ENCODE data around the gene HSPB2. TPM values are rescaled to one million over a fixed set of nuclear protein-coding genes. Genes with fewer than 3 reads are reported as not detected.
A peak's percentile ranks its signal among the peaks of the same experiment; 100 is the strongest.
"Not testable (repeated sequence)": the region's sequence is repeated elsewhere in the genome, so short reads cannot be mapped to it uniquely, and the experiment has no call there.

The HSPB2 gene
- total RNA-seq, 1 experiment from 2014 or later: not detected

- Histone ChIP-seq H3K9me2 (replicated peaks; ENCODE audit: insufficient read depth, low read length) (no peaks in the 10 kb centered on the region), H3K36me3 (ENCODE audit: insufficient read depth, low read length) (no peaks in the 10 kb centered on the region), H3K9ac (ENCODE audit: low read length) (peak overlapping the region; percentile 92), H3K27me3 (ENCODE audit: low read length) (no peaks in the 10 kb centered on the region), H3K79me2 (ENCODE audit: low read length) (peaks cover 19% of the 10 kb centered on the region), H3K9me3 (ENCODE audit: low read length) (no peaks in the 10 kb centered on the region), H3K4me2 (ENCODE audit: low read depth, low read length, poor library complexity, severe bottlenecking) (peak overlapping the region; percentile 97), H2AFZ (ENCODE audit: low read length) (no peak overlapping the region; the same call in 1 of the 2 replicates), H4K20me1 (ENCODE audit: insufficient read depth, low read depth, low read length) (no peaks in the 10 kb centered on the region), H3K27ac (ENCODE audit: low read length) (peak overlapping the region; percentile 72), H3K4me1 (ENCODE audit: low read length) (peaks cover 13% of the 10 kb centered on the region), H3K4me3 (ENCODE audit: low read length) (peak overlapping the region; percentile 95)
- no peak for DNase-seq
These were observed 32.9 kb upstream of the HSPB2 start for GRCh38 chr11:111879637-111879960.

GRCh38 chr11:111882202-111882601, 30.3 kb upstream of the HSPB2 start:
- H3K4me2 ChIP-seq (ENCODE audit: low read depth, low read length, poor library complexity, severe bottlenecking): no peak overlapping the region
- peaks cover 14% of the 10 kb centered on the region for H3K79me2 ChIP-seq (ENCODE audit: low read length)
- H2AFZ ChIP-seq (ENCODE audit: low read length): no peak overlapping the region
- H3K9me3 ChIP-seq (ENCODE audit: low read length): no peaks in the 10 kb centered on the region
- no peaks in the 10 kb centered on the region for H4K20me1 ChIP-seq (ENCODE audit: insufficient read depth, low read depth, low read length)
- H3K4me1 ChIP-seq (ENCODE audit: low read length): peaks cover 13% of the 10 kb centered on the region
- H3K9me2 ChIP-seq (replicated peaks; ENCODE audit: insufficient read depth, low read length): no peaks in the 10 kb centered on the region
- no peaks in the 10 kb centered on the region for H3K27me3 ChIP-seq (ENCODE audit: low read length)
- H3K4me3 ChIP-seq (ENCODE audit: low read length): no peak overlapping the region
- H3K27ac ChIP-seq (ENCODE audit: low read length): no peak overlapping the region
- no peak overlapping the region for H3K9ac ChIP-seq (ENCODE audit: low read length)
- no peak for DNase-seq
- H3K36me3 ChIP-seq (ENCODE audit: insufficient read depth, low read length): no peaks in the 10 kb centered on the region

DNA sequence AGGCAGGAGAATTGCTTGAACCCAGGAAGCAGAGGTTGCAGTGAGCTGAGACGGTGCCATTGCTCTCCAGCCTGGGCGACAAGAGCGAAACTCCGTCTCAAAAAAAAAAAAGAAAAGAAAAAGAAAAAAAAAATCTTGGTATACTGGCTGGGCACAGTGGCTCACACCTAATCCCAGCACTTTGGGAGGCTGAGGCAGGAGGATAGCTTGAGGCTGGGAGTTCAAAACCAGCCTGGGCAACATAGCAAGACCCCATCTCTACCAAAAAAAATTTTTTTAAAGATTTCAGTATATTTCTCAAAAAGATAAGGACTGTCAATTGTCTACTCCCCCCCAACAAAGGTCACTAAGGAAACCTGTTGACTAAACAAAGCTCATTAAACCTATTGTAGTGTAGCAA, 27.5 kb upstream of the HSPB2 start:
- not testable (repeated sequence) for H2AFZ ChIP-seq (ENCODE audit: low read length); H3K9me2 ChIP-seq (replicated peaks; ENCODE audit: insufficient read depth, low read length); H3K27me3 ChIP-seq (ENCODE audit: low read length); H3K79me2 ChIP-seq (ENCODE audit: low read length); H4K20me1 ChIP-seq (ENCODE audit: insufficient read depth, low read depth, low read length); H3K4me3 ChIP-seq (ENCODE audit: low read length); H3K36me3 ChIP-seq (ENCODE audit: insufficient read depth, low read length); H3K4me2 ChIP-seq (ENCODE audit: low read depth, low read length, poor library complexity, severe bottlenecking); H3K9me3 ChIP-seq (ENCODE audit: low read length); H3K9ac ChIP-seq (ENCODE audit: low read length); DNase-seq; H3K4me1 ChIP-seq (ENCODE audit: low read length); H3K27ac ChIP-seq (ENCODE audit: low read length)

- H3K9ac ChIP-seq (ENCODE audit: low read length): no peak overlapping the region
- H2AFZ ChIP-seq (ENCODE audit: low read length): no peak overlapping the region
- no peaks in the 10 kb centered on the region for H3K27me3 ChIP-seq (ENCODE audit: low read length)
- no peaks in the 10 kb centered on the region for H4K20me1 ChIP-seq (ENCODE audit: insufficient read depth, low read depth, low read length)
- H3K27ac ChIP-seq (ENCODE audit: low read length): no peak overlapping the region
- H3K36me3 ChIP-seq (ENCODE audit: insufficient read depth, low read length): no peaks in the 10 kb centered on the region
- H3K4me1 ChIP-seq (ENCODE audit: low read length): no peaks in the 10 kb centered on the region
- H3K9me3 ChIP-seq (ENCODE audit: low read length): no peaks in the 10 kb centered on the region
- no peaks in the 10 kb centered on the region for H3K9me2 ChIP-seq (replicated peaks; ENCODE audit: insufficient read depth, low read length)
- no peak overlapping the region for H3K4me3 ChIP-seq (ENCODE audit: low read length)
- H3K4me2 ChIP-seq (ENCODE audit: low read depth, low read length, poor library complexity, severe bottlenecking): no peak overlapping the region
- no peaks in the 10 kb centered on the region for H3K79me2 ChIP-seq (ENCODE audit: low read length)
- DNase-seq: no peak
These were observed 26.5 kb upstream of the HSPB2 start for GRCh38 chr11:111886032-111886431.

- H3K4me3 ChIP-seq (ENCODE audit: low read length): no peak overlapping the region
- H3K79me2 ChIP-seq (ENCODE audit: low read length): no peaks in the 10 kb centered on the region
- no peak for DNase-seq
- no peaks in the 10 kb centered on the region for H4K20me1 ChIP-seq (ENCODE audit: insufficient read depth, low read depth, low read length)
- H3K27ac ChIP-seq (ENCODE audit: low read length): no peak overlapping the region
- H3K4me1 ChIP-seq (ENCODE audit: low read length): no peaks in the 10 kb centered on the region
- no peaks in the 10 kb centered on the region for H3K9me2 ChIP-seq (replicated peaks; ENCODE audit: insufficient read depth, low read length)
- no peak overlapping the region for H2AFZ ChIP-seq (ENCODE audit: low read length)
- no peaks in the 10 kb centered on the region for H3K27me3 ChIP-seq (ENCODE audit: low read length)
- no peaks in the 10 kb centered on the region for H3K36me3 ChIP-seq (ENCODE audit: insufficient read depth, low read length)
- no peak overlapping the region for H3K4me2 ChIP-seq (ENCODE audit: low read depth, low read length, poor library complexity, severe bottlenecking)
- no peaks in the 10 kb centered on the region for H3K9me3 ChIP-seq (ENCODE audit: low read length)
- H3K9ac ChIP-seq (ENCODE audit: low read length): no peak overlapping the region
These were observed 25.7 kb upstream of the HSPB2 start for GRCh38 chr11:111886844-111887243.

DNA sequence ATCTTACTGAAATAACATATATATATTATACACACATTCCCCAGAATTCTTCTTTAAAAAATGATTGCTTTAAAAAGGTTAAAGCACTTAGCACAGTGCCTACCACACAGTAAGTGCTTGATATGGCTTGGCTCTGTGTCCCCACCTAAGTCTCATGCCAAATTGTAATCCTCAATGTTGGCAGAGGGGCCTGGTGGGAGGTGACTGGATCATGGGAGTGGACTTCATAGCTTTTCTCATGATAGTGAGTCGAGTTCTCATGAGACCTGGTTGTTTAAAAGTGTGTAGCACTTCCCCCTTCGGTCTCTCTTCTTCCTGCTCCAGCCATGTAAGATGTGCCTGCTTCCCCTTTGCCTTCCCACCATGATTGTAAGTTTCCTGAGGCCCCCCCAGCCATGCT, 7.1 kb upstream of the HSPB2 start:
- no peaks in the 10 kb centered on the region for H3K79me2 ChIP-seq (ENCODE audit: low read length)
- no peaks in the 10 kb centered on the region for H3K4me1 ChIP-seq (ENCODE audit: low read length)
- no peak for DNase-seq
- no peak overlapping the region for H3K9ac ChIP-seq (ENCODE audit: low read length)
- no peaks in the 10 kb centered on the region for H3K27me3 ChIP-seq (ENCODE audit: low read length)
- H3K36me3 ChIP-seq (ENCODE audit: insufficient read depth, low read length): no peaks in the 10 kb centered on the region
- H3K9me2 ChIP-seq (replicated peaks; ENCODE audit: insufficient read depth, low read length): no peaks in the 10 kb centered on the region
- H3K4me2 ChIP-seq (ENCODE audit: low read depth, low read length, poor library complexity, severe bottlenecking): no peak overlapping the region
- H3K9me3 ChIP-seq (ENCODE audit: low read length): no peaks in the 10 kb centered on the region
- no peak overlapping the region for H3K27ac ChIP-seq (ENCODE audit: low read length)
- no peak overlapping the region for H2AFZ ChIP-seq (ENCODE audit: low read length)
- H3K4me3 ChIP-seq (ENCODE audit: low read length): no peak overlapping the region
- H4K20me1 ChIP-seq (ENCODE audit: insufficient read depth, low read depth, low read length): no peaks in the 10 kb centered on the region

DNA sequence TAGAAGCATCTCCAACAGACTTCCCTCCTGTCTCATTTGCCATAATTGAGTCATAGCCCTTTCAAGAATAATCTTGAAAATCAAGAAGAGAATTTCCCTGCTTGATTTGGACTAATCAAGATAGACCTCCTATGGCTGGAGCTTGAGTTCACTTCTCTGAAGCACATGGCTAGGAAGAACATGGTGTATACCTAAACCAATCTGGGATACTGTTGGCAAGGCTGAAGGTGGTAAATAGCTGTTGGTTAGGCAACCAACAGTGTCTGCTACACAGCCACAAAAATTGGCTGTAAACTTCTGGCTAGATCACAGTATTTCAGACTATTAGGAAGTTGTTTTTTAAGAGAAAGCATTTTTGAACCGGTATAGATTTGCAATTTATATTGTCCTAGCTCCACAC, 5.9 kb upstream of the HSPB2 start:
- Histone ChIP-seq H2AFZ (ENCODE audit: low read length) (no peak overlapping the region), H3K4me3 (ENCODE audit: low read length) (no peak overlapping the region), H3K9ac (ENCODE audit: low read length) (no peak overlapping the region), H3K9me2 (replicated peaks; ENCODE audit: insufficient read depth, low read length) (no peaks in the 10 kb centered on the region), H3K4me1 (ENCODE audit: low read length) (no peaks in the 10 kb centered on the region), H3K9me3 (ENCODE audit: low read length) (no peaks in the 10 kb centered on the region), H3K27me3 (ENCODE audit: low read length) (no peaks in the 10 kb centered on the region), H3K79me2 (ENCODE audit: low read length) (no peaks in the 10 kb centered on the region), H3K36me3 (ENCODE audit: insufficient read depth, low read length) (no peaks in the 10 kb centered on the region), H3K27ac (ENCODE audit: low read length) (no peak overlapping the region), H3K4me2 (ENCODE audit: low read depth, low read length, poor library complexity, severe bottlenecking) (no peak overlapping the region), H4K20me1 (ENCODE audit: insufficient read depth, low read depth, low read length) (no peaks in the 10 kb centered on the region)
- DNase-seq: no peak

GRCh38 chr11:111908639-111909305, 3.8 kb upstream of the HSPB2 start:
- no peaks in the 10 kb centered on the region for H3K79me2 ChIP-seq (ENCODE audit: low read length)
- no peaks in the 10 kb centered on the region for H3K27me3 ChIP-seq (ENCODE audit: low read length)
- no peak overlapping the region for H3K4me2 ChIP-seq (ENCODE audit: low read depth, low read length, poor library complexity, severe bottlenecking)
- H3K4me1 ChIP-seq (ENCODE audit: low read length): no peaks in the 10 kb centered on the region
- H2AFZ ChIP-seq (ENCODE audit: low read length): no peak overlapping the region
- no peak overlapping the region for H3K27ac ChIP-seq (ENCODE audit: low read length)
- no peak for DNase-seq
- H3K9me2 ChIP-seq (replicated peaks; ENCODE audit: insufficient read depth, low read length): no peaks in the 10 kb centered on the region
- no peaks in the 10 kb centered on the region for H3K36me3 ChIP-seq (ENCODE audit: insufficient read depth, low read length)
- H3K9me3 ChIP-seq (ENCODE audit: low read length): no peaks in the 10 kb centered on the region
- no peaks in the 10 kb centered on the region for H4K20me1 ChIP-seq (ENCODE audit: insufficient read depth, low read depth, low read length)
- no peak overlapping the region for H3K9ac ChIP-seq (ENCODE audit: low read length)
- H3K4me3 ChIP-seq (ENCODE audit: low read length): no peak overlapping the region

- H3K9me2 ChIP-seq (replicated peaks; ENCODE audit: insufficient read depth, low read length): no peaks in the 10 kb centered on the region
- no peak overlapping the region for H3K9ac ChIP-seq (ENCODE audit: low read length)
- no peak for DNase-seq
- H3K4me3 ChIP-seq (ENCODE audit: low read length): no peak overlapping the region
- no peaks in the 10 kb centered on the region for H3K79me2 ChIP-seq (ENCODE audit: low read length)
- no peaks in the 10 kb centered on the region for H3K36me3 ChIP-seq (ENCODE audit: insufficient read depth, low read length)
- no peak overlapping the region for H2AFZ ChIP-seq (ENCODE audit: low read length)
- H3K27ac ChIP-seq (ENCODE audit: low read length): no peak overlapping the region
- H3K4me2 ChIP-seq (ENCODE audit: low read depth, low read length, poor library complexity, severe bottlenecking): no peak overlapping the region
- H3K27me3 ChIP-seq (ENCODE audit: low read length): no peaks in the 10 kb centered on the region
- H4K20me1 ChIP-seq (ENCODE audit: insufficient read depth, low read depth, low read length): no peaks in the 10 kb centered on the region
- H3K4me1 ChIP-seq (ENCODE audit: low read length): no peaks in the 10 kb centered on the region
- H3K9me3 ChIP-seq (ENCODE audit: low read length): no peaks in the 10 kb centered on the region
These were observed 3.2 kb upstream of the HSPB2 start for GRCh38 chr11:111909378-111909777.

Measured in Karpas-422 (cell line).